ENCODE measurements around the gene ZNF862. TPM values are rescaled to one million over a fixed set of nuclear protein-coding genes. Genes with fewer than 3 reads are reported as not detected.
A peak's percentile ranks its signal among the peaks of the same experiment; 100 is the strongest.
"Not testable (repeated sequence)": the region's sequence is repeated elsewhere in the genome, so short reads cannot be mapped to it uniquely, and the experiment has no call there.

The ZNF862 gene
- total RNA-seq, 1 donor from 2014 or later = 24.6 TPM

GRCh38 chr7:149879766-149880637 lies 41.8 kb downstream of the ZNF862 start:
- no peak for DNase-seq (ENCODE audit: low spot score)

- DNase-seq (ENCODE audit: low spot score) = no peak
These were observed 42.6 kb downstream of the ZNF862 start for GRCh38 chr7:149880638-149881311.

GRCh38 chr7:149881328-149882247 lies 43.4 kb downstream of the ZNF862 start:
- DNase-seq (ENCODE audit: low spot score) = no peak

- no peak for DNase-seq (ENCODE audit: low spot score)
These were observed 44.3 kb downstream of the ZNF862 start for GRCh38 chr7:149882248-149883047.

- no peak for DNase-seq (ENCODE audit: low spot score)
These were observed 44.9 kb downstream of the ZNF862 start for GRCh38 chr7:149883048-149883438.

GRCh38 chr7:149883452-149883861 lies 45.3 kb downstream of the ZNF862 start:
- peak; percentile 72 for DNase-seq (ENCODE audit: low spot score)

- no peak for DNase-seq (ENCODE audit: low spot score)
These were observed 45.8 kb downstream of the ZNF862 start for GRCh38 chr7:149884016-149884415.

GRCh38 chr7:149884541-149884940 lies 46.4 kb downstream of the ZNF862 start:
- DNase-seq (ENCODE audit: low spot score) = no peak

GRCh38 chr7:149885191-149886017 lies 47.2 kb downstream of the ZNF862 start:
- DNase-seq (ENCODE audit: low spot score) = no peak

- no peak for DNase-seq (ENCODE audit: low spot score)
These were observed 47.8 kb downstream of the ZNF862 start for GRCh38 chr7:149886018-149886415.

- DNase-seq (ENCODE audit: low spot score) = no peak
These were observed 49.1 kb downstream of the ZNF862 start for GRCh38 chr7:149887311-149887710.

- not testable (repeated sequence) for DNase-seq (ENCODE audit: low spot score)
These were observed 52.5 kb downstream of the ZNF862 start for GRCh38 chr7:149890715-149891114.

GRCh38 chr7:149894957-149895356 lies 56.8 kb downstream of the ZNF862 start:
- DNase-seq (ENCODE audit: low spot score) = not testable (repeated sequence)

GRCh38 chr7:149907776-149908376 lies 69.7 kb downstream of the ZNF862 start:
- not testable (repeated sequence) for DNase-seq (ENCODE audit: low spot score)

- DNase-seq (ENCODE audit: low spot score) = not testable (repeated sequence)
These were observed 72.0 kb downstream of the ZNF862 start for GRCh38 chr7:149910219-149910618.

- DNase-seq (ENCODE audit: low spot score) = not testable (repeated sequence)
These were observed 74.0 kb downstream of the ZNF862 start for GRCh38 chr7:149912126-149912525.

All from ureter (tissue), 1 donor.